H1 (cell line): Measurements from ENCODE around the gene SLIT2. TPM values are rescaled to one million over a fixed set of nuclear protein-coding genes. Genes with fewer than 3 reads are reported as not detected.

Experiments
- CHD2 ChIP-seq: IDR thresholded peaks from 2 replicates; pipeline ENCODE4 v1.6.1; 2012; ENCODE audit warnings: low read length, improper control_type of control experiment
- CTBP2 ChIP-seq: IDR thresholded peaks from 2 replicates; pipeline ENCODE4 v1.7.0; 2011; ENCODE audit warnings: borderline replicate concordance, mild to moderate bottlenecking, moderate library complexity, mixed read lengths, low read length; ENCODE audit not compliant: insufficient read depth, insufficient read length
- EZH2 ChIP-seq: fragments of 200-600 bp; sonication (generic); IDR thresholded peaks from 2 replicates; pipeline ENCODE4 v1.7.1; 2012; ENCODE audit warnings: low read depth, mild to moderate bottlenecking, moderate library complexity, low read length, inconsistent platforms; ENCODE audit not compliant: severe bottlenecking
- POU5F1 ChIP-seq: IDR thresholded peaks from 2 replicates; pipeline ENCODE4 v1.6.1; 2011; ENCODE audit warnings: low read depth, mild to moderate bottlenecking, low read length, moderate library complexity
- polyA plus RNA-seq, 7 experiments: library from polyadenylated mRNA; depleted of rRNA in 3 of 7; stranded (reverse) in 5 of 7; unstranded in 2 of 7; fragments of >200 nt in 5 of 7; fragments of 200-250 nt in 2 of 7; gene quantifications; 1 replicate in 5 of 7; 2 replicates in 1 of 7; 4 replicates in 1 of 7; pipeline versions ENCODE4 v1.2.1 to v1.2.3, GENCODE V29; 2011 to 2013; ENCODE audit warnings: missing spikeins in 2 of 7, mixed read lengths in 2 of 7
- total RNA-seq: library from RNA; stranded (reverse); fragmentation: NEBNext Ultra II Directional; extraction: Animal tissue kit (Norgen Biotek cat#: 25700); gene quantifications from 2 replicates; pipeline ENCODE4 v1.2.1, GENCODE V29; 2021
- TF ChIP-seq, protein P1 (sequence below): fragments of 300-600 bp; sonication (generic); IDR thresholded peaks from 2 replicates; pipeline ENCODE4 v1.7.1; 2012; ENCODE audit warnings: low read length, moderate library complexity, mild to moderate bottlenecking, inconsistent platforms; ENCODE audit not compliant: insufficient replicate concordance

Gene SLIT2
- total and polyA plus RNA-seq, 2 of the 8 experiments (the other 6 are each of a cell fraction or from before 2014, with no cell fraction given) = 2.0 to 13.7 TPM

DNA sequence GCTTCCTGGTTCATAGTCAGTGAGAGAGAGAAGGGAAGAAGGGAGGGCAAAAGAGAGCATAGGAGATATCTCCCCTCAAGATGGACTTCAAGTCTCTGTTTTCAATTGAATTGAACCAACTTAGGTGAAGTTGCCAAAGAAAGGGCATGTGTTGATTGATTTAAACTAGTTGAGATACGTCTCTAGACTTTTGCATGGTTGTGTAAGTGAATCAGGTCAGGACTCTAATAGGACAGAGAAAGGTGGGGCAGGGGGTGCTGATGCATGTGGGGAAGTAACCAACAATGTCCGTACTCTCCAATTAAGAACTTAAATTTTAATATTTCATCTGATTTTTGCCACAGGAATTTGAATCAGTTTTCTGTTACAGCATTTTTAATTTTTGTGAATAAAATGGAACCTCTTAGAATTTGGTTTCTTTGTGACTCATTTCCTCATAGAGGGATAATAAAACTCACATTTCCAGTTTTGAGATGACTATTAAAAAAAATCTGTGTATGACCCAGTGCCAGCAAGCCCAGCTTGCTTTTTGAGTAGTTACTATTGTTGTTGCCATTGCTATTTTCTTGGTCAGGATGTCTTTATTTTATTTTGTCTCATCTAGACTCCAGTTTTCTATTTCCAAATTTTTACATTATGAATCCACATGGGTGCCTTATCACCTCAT, 37.3 kb downstream of the SLIT2 start (continued):
- TF ChIP-seq, protein P1, sequence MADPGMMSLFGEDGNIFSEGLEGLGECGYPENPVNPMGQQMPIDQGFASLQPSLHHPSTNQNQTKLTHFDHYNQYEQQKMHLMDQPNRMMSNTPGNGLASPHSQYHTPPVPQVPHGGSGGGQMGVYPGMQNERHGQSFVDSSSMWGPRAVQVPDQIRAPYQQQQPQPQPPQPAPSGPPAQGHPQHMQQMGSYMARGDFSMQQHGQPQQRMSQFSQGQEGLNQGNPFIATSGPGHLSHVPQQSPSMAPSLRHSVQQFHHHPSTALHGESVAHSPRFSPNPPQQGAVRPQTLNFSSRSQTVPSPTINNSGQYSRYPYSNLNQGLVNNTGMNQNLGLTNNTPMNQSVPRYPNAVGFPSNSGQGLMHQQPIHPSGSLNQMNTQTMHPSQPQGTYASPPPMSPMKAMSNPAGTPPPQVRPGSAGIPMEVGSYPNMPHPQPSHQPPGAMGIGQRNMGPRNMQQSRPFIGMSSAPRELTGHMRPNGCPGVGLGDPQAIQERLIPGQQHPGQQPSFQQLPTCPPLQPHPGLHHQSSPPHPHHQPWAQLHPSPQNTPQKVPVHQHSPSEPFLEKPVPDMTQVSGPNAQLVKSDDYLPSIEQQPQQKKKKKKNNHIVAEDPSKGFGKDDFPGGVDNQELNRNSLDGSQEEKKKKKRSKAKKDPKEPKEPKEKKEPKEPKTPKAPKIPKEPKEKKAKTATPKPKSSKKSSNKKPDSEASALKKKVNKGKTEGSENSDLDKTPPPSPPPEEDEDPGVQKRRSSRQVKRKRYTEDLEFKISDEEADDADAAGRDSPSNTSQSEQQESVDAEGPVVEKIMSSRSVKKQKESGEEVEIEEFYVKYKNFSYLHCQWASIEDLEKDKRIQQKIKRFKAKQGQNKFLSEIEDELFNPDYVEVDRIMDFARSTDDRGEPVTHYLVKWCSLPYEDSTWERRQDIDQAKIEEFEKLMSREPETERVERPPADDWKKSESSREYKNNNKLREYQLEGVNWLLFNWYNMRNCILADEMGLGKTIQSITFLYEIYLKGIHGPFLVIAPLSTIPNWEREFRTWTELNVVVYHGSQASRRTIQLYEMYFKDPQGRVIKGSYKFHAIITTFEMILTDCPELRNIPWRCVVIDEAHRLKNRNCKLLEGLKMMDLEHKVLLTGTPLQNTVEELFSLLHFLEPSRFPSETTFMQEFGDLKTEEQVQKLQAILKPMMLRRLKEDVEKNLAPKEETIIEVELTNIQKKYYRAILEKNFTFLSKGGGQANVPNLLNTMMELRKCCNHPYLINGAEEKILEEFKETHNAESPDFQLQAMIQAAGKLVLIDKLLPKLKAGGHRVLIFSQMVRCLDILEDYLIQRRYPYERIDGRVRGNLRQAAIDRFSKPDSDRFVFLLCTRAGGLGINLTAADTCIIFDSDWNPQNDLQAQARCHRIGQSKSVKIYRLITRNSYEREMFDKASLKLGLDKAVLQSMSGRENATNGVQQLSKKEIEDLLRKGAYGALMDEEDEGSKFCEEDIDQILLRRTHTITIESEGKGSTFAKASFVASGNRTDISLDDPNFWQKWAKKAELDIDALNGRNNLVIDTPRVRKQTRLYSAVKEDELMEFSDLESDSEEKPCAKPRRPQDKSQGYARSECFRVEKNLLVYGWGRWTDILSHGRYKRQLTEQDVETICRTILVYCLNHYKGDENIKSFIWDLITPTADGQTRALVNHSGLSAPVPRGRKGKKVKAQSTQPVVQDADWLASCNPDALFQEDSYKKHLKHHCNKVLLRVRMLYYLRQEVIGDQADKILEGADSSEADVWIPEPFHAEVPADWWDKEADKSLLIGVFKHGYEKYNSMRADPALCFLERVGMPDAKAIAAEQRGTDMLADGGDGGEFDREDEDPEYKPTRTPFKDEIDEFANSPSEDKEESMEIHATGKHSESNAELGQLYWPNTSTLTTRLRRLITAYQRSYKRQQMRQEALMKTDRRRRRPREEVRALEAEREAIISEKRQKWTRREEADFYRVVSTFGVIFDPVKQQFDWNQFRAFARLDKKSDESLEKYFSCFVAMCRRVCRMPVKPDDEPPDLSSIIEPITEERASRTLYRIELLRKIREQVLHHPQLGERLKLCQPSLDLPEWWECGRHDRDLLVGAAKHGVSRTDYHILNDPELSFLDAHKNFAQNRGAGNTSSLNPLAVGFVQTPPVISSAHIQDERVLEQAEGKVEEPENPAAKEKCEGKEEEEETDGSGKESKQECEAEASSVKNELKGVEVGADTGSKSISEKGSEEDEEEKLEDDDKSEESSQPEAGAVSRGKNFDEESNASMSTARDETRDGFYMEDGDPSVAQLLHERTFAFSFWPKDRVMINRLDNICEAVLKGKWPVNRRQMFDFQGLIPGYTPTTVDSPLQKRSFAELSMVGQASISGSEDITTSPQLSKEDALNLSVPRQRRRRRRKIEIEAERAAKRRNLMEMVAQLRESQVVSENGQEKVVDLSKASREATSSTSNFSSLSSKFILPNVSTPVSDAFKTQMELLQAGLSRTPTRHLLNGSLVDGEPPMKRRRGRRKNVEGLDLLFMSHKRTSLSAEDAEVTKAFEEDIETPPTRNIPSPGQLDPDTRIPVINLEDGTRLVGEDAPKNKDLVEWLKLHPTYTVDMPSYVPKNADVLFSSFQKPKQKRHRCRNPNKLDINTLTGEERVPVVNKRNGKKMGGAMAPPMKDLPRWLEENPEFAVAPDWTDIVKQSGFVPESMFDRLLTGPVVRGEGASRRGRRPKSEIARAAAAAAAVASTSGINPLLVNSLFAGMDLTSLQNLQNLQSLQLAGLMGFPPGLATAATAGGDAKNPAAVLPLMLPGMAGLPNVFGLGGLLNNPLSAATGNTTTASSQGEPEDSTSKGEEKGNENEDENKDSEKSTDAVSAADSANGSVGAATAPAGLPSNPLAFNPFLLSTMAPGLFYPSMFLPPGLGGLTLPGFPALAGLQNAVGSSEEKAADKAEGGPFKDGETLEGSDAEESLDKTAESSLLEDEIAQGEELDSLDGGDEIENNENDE = no peak
- TF ChIP-seq POU5F1 (no peak), EZH2 (no peak), CTBP2 (no peak), CHD2 (no peak)
